ENCODE results near the gene SPX.

DNA sequence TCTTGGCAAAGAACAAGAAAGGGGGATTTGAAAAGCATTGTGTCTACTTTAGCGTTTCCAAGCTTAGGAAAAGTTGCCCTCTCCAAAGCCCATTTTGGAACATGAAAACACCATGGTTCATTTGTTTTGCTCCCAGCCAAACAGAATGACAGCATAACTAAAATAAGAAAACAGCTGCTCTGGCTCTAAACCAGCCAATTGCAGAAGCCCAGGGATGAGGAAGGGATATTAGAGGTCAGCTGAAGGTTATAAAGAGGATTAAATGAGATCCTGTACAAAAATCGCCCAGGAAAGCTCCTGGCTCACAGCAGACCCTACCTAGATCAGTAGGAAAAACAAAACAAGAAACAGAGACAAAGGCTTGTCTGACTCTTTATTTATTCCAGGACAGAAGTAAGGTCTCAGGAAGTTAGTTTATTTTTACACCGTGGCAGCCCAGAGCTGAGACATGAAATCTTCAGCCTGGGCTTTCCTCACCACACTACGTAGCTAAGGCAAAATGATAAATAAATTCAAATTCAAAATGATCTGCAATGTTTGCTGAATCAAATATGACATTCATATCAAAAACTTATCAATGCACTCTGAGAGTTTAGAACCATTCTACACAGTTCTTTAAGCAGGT, 25.9 kb downstream of the SPX start:
- TF ChIP-seq, protein P1, sequence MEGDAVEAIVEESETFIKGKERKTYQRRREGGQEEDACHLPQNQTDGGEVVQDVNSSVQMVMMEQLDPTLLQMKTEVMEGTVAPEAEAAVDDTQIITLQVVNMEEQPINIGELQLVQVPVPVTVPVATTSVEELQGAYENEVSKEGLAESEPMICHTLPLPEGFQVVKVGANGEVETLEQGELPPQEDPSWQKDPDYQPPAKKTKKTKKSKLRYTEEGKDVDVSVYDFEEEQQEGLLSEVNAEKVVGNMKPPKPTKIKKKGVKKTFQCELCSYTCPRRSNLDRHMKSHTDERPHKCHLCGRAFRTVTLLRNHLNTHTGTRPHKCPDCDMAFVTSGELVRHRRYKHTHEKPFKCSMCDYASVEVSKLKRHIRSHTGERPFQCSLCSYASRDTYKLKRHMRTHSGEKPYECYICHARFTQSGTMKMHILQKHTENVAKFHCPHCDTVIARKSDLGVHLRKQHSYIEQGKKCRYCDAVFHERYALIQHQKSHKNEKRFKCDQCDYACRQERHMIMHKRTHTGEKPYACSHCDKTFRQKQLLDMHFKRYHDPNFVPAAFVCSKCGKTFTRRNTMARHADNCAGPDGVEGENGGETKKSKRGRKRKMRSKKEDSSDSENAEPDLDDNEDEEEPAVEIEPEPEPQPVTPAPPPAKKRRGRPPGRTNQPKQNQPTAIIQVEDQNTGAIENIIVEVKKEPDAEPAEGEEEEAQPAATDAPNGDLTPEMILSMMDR (IDR thresholded peaks at IDR 0.05), result no peak
- no peak for TF ChIP-seq POLR2A (IDR thresholded peaks at IDR 0.05)
